ENCODE measurements around the gene COL27A1.

The COL27A1 gene

GRCh38 chr9:114273461-114273881 lies 118.1 kb downstream of the COL27A1 start:
- DNase-seq (ENCODE audit: low spot score) = no peak

DNA sequence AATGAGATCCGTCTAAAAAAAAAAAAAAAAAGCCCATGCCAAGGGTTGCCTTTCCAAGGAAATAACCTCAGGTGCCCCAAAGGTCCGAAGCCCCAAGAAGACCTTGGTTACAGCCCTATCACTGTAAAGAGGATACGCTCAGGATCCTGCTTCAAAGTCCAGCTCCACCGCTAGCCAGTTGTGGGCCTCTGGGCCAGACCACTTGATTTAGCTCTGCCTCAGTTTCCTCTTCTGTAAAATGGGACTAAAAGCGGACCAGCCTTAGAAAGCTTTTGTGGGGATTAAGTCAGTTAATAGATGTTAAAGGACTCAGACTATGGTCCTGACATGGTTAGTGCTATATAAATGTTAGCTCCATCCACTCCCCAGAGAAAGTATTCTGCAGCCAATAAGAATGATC lies 118.9 kb downstream of the COL27A1 start:
- no peak for DNase-seq (ENCODE audit: low spot score)

- DNase-seq (ENCODE audit: low spot score) = no peak
Observed at GRCh38 chr9:114275246-114276004, 120.1 kb downstream of the COL27A1 start.

DNA sequence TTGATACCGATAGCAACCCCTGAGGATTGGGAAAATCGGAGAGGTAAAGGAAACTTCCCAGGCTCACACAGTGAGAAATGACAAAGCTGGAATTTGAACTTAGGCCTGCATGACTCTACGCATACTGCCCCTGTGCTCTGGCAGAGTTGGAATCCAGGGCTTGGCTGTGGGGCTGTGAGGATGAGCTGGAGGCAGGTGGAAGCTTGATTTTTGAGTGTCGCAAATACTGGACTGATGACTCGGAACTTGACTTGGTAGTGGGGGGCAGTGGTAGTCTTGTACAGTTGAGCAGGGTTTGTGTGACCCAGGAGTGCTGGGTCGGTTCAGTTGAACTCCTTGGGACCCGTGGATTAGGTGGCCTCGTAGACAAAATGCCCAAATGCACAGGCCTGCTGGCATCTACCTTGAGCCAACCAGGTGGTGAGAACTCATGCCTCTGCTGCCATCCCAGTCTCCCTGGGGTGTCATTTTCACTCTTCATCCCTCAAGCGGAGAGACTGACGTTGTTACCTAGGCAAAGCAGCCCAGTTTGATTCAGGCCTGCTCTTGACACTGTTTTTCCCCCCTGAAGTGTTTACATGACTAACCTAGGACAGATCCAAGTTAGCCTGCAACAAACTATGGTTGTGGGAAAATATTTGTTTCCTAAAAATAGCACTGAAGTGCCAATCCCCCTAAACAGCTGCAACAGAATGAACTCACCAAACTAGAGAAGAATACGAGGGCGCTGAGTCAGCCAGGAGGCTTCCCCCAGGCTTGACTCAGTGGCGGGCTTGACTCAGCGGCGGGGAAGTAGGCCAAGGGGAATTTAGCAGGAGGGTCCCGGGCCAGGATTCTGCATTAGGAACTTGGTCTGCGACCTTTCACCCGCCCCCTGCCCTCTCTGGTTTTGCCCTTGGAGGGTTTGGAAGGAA lies 121.8 kb downstream of the COL27A1 start:
- DNase-seq (ENCODE audit: low spot score) = no peak

GRCh38 chr9:114278356-114278755 lies 123.0 kb downstream of the COL27A1 start:
- DNase-seq (ENCODE audit: low spot score) = no peak

- no peak for DNase-seq (ENCODE audit: low spot score)
Observed at GRCh38 chr9:114278881-114279570, 123.7 kb downstream of the COL27A1 start.

DNA sequence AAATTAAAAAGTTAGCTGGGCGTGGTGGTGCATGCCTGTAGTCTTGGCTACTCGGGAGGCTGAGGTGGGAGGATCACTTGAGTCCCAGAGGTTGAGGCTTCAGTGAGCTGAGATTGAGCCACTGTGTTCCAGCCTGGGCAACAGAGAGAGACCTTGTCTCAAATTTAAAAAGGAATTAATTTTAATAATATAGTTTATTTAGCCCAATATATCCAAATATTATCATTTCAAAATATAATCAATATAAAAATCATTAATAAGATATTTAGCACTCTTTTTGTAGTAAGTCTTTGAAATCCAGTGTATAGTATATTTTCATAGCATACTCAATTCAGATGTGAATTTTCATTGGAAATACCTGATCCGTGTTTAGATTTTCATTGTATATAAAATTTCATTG lies 124.4 kb downstream of the COL27A1 start:
- DNase-seq (ENCODE audit: low spot score) = no peak

GRCh38 chr9:114280636-114281472 lies 125.5 kb downstream of the COL27A1 start:
- DNase-seq (ENCODE audit: low spot score) = no peak

DNA sequence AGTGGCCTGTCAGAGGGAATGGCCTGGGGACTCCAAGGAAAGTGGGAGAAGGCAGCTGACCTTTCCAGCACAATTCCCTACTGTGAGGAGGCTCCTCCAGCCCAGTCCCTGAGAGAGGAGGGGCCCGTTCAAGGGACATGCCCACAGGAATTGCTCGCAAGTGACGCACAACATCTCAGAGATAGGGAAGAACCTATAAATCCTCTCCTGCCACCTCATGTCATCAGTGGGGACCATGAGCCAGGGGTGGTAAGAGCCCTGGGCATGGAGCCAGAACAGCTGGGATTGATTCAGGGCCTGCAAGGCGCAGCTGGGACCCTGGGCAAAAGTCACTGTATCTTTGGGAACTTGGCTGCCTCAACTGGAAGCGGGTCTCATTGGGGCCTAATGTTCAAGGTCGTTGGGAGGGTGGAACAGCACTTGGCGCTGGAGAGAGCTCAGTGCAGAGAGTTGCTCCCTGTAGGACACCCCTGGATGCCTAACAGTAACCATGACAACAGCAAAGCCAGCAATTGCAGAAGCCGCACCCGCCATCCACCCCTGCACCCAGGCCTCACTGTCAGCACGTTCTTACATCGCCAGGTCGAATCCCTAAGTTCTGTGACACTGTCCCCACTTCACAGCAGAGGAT lies 126.3 kb downstream of the COL27A1 start:
- DNase-seq (ENCODE audit: low spot score) = no peak

GRCh38 chr9:114282104-114282485 lies 126.8 kb downstream of the COL27A1 start:
- no peak for DNase-seq (ENCODE audit: low spot score)

DNA sequence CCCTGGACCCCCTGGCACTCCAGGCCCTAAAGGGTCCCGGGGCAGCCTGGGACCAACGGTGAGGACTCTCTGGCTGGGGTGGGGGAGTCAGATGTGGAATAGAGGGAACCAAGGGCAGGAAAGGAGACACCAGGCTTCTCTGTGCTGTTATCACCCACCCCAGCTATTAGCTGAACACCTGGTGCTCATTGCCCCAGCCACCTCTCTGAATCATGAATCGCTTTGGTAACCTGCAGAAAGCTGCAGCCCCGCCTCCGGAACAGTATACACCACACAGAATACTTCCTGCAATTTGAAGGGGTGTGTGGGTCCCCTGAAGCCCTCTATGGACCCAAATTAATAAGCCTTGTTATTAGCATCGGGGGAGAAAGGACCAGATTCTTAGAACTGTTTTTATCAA lies 127.2 kb downstream of the COL27A1 start:
- no peak for DNase-seq (ENCODE audit: low spot score)

DNA sequence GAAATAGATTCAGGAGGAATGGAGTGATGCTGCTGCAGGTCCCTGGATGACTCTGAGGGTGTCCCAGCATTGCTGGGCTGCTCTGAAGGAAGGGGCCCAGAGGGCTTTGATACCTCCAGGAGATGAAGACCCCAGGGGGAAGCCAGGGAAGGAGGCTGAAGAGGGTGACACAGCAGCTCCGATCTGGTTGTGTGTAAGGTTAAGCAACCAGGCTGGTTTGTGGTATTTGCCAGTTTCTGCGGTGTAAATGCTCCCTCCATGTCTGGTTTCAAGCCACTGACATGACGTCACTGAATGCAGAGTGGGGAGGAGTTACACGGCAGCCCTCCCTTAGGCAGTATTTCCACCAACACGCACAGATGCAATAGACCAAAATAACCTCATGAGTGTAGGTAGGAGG lies 127.6 kb downstream of the COL27A1 start:
- DNase-seq (ENCODE audit: low spot score) = no peak

- no peak for DNase-seq (ENCODE audit: low spot score)
Observed at GRCh38 chr9:114283551-114284111, 128.3 kb downstream of the COL27A1 start.

- DNase-seq (ENCODE audit: low spot score) = no peak
Observed at GRCh38 chr9:114284316-114285060, 129.2 kb downstream of the COL27A1 start.

DNA sequence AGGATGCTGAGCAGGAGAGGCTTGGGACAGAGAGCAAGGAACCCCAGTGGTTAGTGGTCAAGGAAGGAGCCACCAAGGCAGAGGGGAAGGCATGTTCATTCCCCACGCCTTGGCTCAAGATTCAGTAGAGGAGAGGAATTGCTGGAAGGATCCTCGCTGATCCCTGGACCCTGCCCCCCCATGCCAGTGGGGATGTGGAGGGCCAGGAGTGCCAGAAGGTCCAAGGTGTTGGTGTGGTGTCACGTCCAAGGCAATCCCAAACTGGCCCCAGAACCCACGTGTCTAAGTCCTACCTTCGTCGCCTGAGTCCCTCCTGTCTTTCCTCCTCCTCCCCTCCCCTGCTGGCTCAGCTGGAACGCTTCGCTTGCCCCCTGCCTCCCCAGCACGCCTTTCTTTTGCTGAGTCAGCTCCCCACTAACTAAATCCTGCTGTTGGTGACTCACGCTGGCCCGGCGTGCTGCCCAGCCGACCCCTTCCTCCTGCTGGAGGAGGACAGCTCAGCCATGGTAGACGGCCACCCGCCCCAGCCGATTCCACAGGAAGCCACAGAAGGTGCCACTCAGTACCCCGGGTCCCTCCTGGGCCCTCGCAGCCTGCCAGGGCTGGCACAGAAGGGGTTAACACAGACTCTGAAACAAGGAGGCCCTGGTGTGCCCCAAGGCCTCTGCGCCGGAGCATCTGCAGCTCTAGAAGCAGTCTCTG lies 130.0 kb downstream of the COL27A1 start:
- no peak for DNase-seq (ENCODE audit: low spot score)

- DNase-seq (ENCODE audit: low spot score) = no peak
Observed at GRCh38 chr9:114286146-114286679, 130.9 kb downstream of the COL27A1 start.

DNA sequence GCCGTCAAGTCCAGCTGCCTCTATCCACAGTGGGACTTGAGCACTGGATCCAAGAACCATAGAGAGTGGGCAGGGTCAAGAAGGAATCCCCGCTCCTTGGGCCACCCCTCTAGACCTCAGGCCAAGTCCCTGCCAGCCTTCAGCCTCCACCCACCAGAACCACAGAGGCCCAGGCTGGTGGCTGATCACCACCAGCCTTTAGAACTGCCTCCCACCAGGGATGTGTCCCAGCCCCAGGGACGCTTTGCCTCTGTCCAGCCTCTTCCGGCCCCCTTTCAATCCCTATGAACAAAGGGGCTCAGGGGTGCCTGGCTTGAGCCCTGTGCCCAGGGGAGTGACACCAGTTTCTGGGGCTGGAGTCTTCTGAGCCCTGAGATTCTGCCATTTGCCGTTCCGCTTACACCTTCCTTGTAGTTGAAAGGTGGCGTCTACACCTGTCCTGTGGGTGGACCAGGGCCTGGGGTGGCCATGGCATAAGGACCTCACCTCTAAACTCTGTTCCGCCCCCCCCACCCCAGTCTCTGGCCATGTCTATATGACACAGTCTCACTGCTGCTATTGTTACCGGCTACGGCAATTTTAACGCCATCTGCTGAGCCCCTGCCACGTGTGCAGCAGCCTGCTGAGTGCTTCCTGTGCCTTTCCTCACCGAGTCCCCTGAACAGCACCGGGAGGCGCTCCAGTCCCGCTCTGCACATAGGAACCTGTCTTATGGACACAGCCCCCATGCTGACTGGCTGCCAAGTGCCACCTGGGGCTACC lies 131.8 kb downstream of the COL27A1 start:
- DNase-seq (ENCODE audit: low spot score) = no peak

GRCh38 chr9:114287763-114288192 lies 132.4 kb downstream of the COL27A1 start:
- DNase-seq (ENCODE audit: low spot score) = no peak

Measured in CD4-positive, alpha-beta T cell treated with Interleukin-2 at 100 ng/mL for 4 hours (primary cell).